GM21619 (cell line): Measurements from ENCODE around the gene PSPH.
"Not testable (repeated sequence)": the region's sequence is repeated elsewhere in the genome, so short reads cannot be mapped to it uniquely, and the experiment has no call there.

Experiments
- ATAC-seq: cut with Tn5 transposase; IDR thresholded peaks from one replicate; pipeline ENCODE4 v1.9.1; 2021; ENCODE audit not compliant: unreplicated experiment

PSPH gene

GRCh38 chr7:56051339-56052191, at the start of gene PSPH, which contains the start of gene CCT6A:
TSS of gene PSPH (minus strand) at chr7:56051444. CDS start at chr7:56021212, 30,232 bp downstream.
TSS of gene CCT6A (plus strand) at chr7:56051765. CDS start at chr7:56051849, 84 bp downstream.
- peak; percentile 92 for ATAC-seq

GRCh38 chr7:56099653-56100052, 48.4 kb upstream of the PSPH start:
- no peak for ATAC-seq

- ATAC-seq: not testable (repeated sequence)
Measured at GRCh38 chr7:56098187-56099008, 47.2 kb upstream of the PSPH start.

- no peak for ATAC-seq
Measured at GRCh38 chr7:56097700-56098099, 46.5 kb upstream of the PSPH start.

- no peak for ATAC-seq
Measured at GRCh38 chr7:56092789-56093531, 41.7 kb upstream of the PSPH start, which contains the start of gene PHKG1. TSS of gene PHKG1 (minus strand) at chr7:56092952. CDS start at chr7:56088941, 4,011 bp downstream.

- not testable (repeated sequence) for ATAC-seq
Measured at GRCh38 chr7:56092388-56092787, 41.1 kb upstream of the PSPH start.

GRCh38 chr7:56091591-56091990, 40.3 kb upstream of the PSPH start:
- ATAC-seq: no peak

GRCh38 chr7:56087445-56087844, 36.2 kb upstream of the PSPH start:
- no peak for ATAC-seq

- no peak for ATAC-seq
Measured at GRCh38 chr7:56086761-56087160, 35.5 kb upstream of the PSPH start.

- no peak for ATAC-seq
Measured at GRCh38 chr7:56083150-56083785, 32.0 kb upstream of the PSPH start.

GRCh38 chr7:56081626-56082340, 30.5 kb upstream of the PSPH start:
- ATAC-seq: no peak

- not testable (repeated sequence) for ATAC-seq
Measured at GRCh38 chr7:56080726-56081435, 29.6 kb upstream of the PSPH start.

GRCh38 chr7:56079450-56080185, 28.4 kb upstream of the PSPH start:
- ATAC-seq: no peak

GRCh38 chr7:56078196-56078595, 27.0 kb upstream of the PSPH start:
- no peak for ATAC-seq

- no peak for ATAC-seq
Measured at GRCh38 chr7:56077681-56078080, 26.4 kb upstream of the PSPH start.

GRCh38 chr7:56074371-56074791, 23.1 kb upstream of the PSPH start:
- peak; percentile 90 for ATAC-seq

GRCh38 chr7:56066376-56066775, 15.1 kb upstream of the PSPH start:
- ATAC-seq: not testable (repeated sequence)

GRCh38 chr7:56063882-56064625, 12.8 kb upstream of the PSPH start, which contains the start of gene SUMF2:
TSS of gene SUMF2 (plus strand) at chr7:56064286. CDS start at chr7:56064312, 26 bp downstream.
- ATAC-seq: peak; percentile 86
